Smooth muscle cell of the coronary artery (primary cell): ENCODE data around the gene APLN. TPM values are rescaled to one million over a fixed set of nuclear protein-coding genes. Genes with fewer than 3 reads are reported as not detected.

Source experiments
- total RNA-seq: library from RNA; depleted of rRNA; stranded (reverse); fragments of >200 nt; gene quantifications from 2 replicates; pipeline ENCODE4 v1.2.3, GENCODE V29; 2014; ENCODE audit warnings: low replicate concordance

Gene APLN, protein sequence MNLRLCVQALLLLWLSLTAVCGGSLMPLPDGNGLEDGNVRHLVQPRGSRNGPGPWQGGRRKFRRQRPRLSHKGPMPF
- 0.83 and 24.2 TPM in 2 replicates for total RNA-seq

GRCh38 chrX:129654652-129655546 lies at the start of gene APLN:
Gene APLN (minus strand): TSS chrX:129654956. CDS start chrX:129654630, 326 bp downstream.

Other genes starting within 250 kb of the APLN start
- gene SMARCA1, start 131.5 kb downstream of the APLN start, total RNA-seq: 21.2 and 59.3 TPM in 2 replicates
- 10.9 and 17.4 TPM in 2 replicates for gene OCRL, start 114.7 kb downstream of the APLN start, total RNA-seq
- gene XPNPEP2, start 84.0 kb upstream of the APLN start, total RNA-seq: 6.8 TPM in 1 of 2 replicates, not detected in the other
- gene SASH3, start 125.0 kb upstream of the APLN start, total RNA-seq: not detected in 2 replicates
- gene ZDHHC9, start 188.9 kb upstream of the APLN start, total RNA-seq: 19.0 and 22.6 TPM in 2 replicates